Gastroesophageal sphincter (tissue), 3 donors: ENCODE measurements around the gene MFN2.

ENCODE experiments used
- EP300 ChIP-seq: sonication (generic); formaldehyde crosslinking; IDR thresholded peaks from one replicate; pipeline ENCODE4 v1.6.1; 2017; ENCODE audit warnings: antibody characterized with exemption, mild to moderate bottlenecking
- POLR2A ChIP-seq, 2 donors: fragments of 450-650 bp; IDR thresholded peaks; one replicate each; pipeline ENCODE4 v1.6.1; 2017; ENCODE audit warnings: antibody characterized with exemption in 2 of 2, mild to moderate bottlenecking in 2 of 2, moderate library complexity in 1 of 2
- POLR2AphosphoS5 ChIP-seq: sonication (generic); formaldehyde crosslinking; IDR thresholded peaks from one replicate; pipeline ENCODE4 v1.6.1; 2017; ENCODE audit warnings: antibody characterized with exemption
- TF ChIP-seq, protein P1 (sequence below), 4 experiments: fragments of 200-600 bp in 2 of 4; fragments of 450-650 bp in 2 of 4; sonication (generic) in 1 of 4; IDR thresholded peaks; one replicate each; pipeline ENCODE4 v1.5.1; 2017 to 2019; ENCODE audit warnings: antibody characterized with exemption in 4 of 4, mild to moderate bottlenecking in 2 of 4, moderate library complexity in 2 of 4

DNA sequence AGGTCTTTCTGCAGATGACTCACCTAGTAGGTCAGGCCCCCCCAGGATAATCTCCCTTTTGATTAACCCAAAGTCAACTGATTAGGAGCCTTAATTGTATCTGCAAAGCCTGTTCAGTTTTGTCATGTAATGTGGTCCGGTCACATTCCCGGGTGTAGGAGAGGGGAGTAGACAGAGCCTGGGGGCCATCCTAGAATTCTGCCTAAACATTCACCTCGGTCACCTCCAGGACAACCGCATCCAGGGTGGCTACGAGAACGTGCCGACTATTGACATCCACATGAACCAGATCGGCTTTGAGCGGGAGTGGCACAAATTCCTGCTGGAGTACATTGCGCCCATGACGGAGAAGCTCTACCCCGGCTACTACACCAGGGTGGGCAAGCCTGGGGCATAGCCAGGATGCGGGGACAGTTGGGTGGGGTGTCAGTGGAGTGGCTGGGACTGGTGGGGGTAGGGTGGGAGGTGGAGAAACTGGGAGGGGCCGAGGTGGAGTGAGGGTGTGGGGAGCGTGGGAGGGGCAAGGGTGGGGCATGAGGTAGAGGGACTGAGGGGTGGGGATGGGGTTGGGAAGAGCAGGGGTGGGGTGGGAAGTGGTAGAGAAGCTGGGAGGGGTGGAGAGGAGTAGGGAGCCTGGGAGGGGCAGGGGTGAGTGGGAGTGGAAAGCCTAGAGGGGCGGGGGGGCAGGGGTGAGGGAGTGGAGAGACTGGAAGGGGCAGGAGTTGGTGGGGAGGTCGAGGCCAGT, 9.6 kb upstream of the MFN2 start:
- TF ChIP-seq, protein P1, sequence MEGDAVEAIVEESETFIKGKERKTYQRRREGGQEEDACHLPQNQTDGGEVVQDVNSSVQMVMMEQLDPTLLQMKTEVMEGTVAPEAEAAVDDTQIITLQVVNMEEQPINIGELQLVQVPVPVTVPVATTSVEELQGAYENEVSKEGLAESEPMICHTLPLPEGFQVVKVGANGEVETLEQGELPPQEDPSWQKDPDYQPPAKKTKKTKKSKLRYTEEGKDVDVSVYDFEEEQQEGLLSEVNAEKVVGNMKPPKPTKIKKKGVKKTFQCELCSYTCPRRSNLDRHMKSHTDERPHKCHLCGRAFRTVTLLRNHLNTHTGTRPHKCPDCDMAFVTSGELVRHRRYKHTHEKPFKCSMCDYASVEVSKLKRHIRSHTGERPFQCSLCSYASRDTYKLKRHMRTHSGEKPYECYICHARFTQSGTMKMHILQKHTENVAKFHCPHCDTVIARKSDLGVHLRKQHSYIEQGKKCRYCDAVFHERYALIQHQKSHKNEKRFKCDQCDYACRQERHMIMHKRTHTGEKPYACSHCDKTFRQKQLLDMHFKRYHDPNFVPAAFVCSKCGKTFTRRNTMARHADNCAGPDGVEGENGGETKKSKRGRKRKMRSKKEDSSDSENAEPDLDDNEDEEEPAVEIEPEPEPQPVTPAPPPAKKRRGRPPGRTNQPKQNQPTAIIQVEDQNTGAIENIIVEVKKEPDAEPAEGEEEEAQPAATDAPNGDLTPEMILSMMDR (IDR thresholded peaks at IDR 0.05) = no peak
- TF ChIP-seq POLR2A (IDR thresholded peaks at IDR 0.05) (no peak), EP300 (no peak), POLR2AphosphoS5 (no peak)
